ENCODE data around the gene ERBB4.

Gene ERBB4

DNA sequence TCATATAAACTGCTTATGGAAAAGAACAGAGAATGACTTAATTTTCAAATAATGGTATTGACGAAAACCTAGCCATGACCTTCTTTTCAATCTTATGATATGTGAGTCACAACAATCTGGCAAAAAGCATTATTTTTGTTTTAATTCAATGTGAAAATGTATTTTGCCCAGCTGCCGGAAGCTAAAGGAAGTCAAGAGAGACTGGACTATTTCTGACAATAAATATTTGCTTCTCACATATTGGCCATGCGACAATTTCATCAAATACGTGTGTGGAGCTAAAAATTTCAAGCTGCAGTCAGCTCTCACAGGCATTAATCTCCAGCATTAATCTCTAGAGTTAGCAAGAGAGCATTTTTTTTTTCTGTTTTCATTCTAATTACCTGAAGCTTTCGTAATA, 1101.2 kb downstream of the ERBB4 start:
- H3K4me3 ChIP-seq (ENCODE audit: low read length), result no peak overlapping the region
- peaks cover 2% of the 10 kb centered on the region; the same call in 1 of the 2 replicates for H3K4me1 ChIP-seq (ENCODE audit: control insufficient read depth, insufficient read depth, low read length)
- no peak for DNase-seq (ENCODE audit: low read depth, low spot score)
- H3K27me3 ChIP-seq (ENCODE audit: control insufficient read depth, insufficient read depth, low read length), result no peaks in the 10 kb centered on the region
- no peak overlapping the region for H3K27ac ChIP-seq (ENCODE audit: low read length)
- no peaks in the 10 kb centered on the region for H3K9me3 ChIP-seq (ENCODE audit: control insufficient read depth, insufficient read depth, low read length)
- no CpG with 5 or more reads among the region's 5 CpGs for WGBS (ENCODE audit: insufficient coverage, insufficient read length)
- H3K36me3 ChIP-seq (ENCODE audit: control insufficient read depth, insufficient read depth, low read length), result no peaks in the 10 kb centered on the region

DNA sequence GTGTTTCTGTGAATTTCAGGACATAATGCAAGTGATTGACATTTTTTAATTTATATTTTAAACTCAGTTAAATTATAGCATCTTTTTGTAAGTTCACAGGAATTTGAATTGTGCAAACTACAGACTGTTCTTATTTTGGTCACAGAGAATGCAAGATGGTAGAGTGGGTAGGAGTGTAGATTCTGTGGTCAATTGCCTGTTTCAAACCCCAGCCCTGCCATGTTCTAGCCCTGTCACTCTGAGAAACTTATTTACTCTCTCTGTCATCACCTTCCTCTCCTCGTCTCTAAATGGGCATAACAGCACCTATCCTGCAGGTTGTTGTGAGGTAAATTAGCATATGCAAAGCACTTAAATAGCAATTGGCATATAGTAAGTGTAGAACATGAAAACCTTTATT, 1102.4 kb downstream of the ERBB4 start:
- H3K9me3 ChIP-seq (ENCODE audit: control insufficient read depth, insufficient read depth, low read length), result no peaks in the 10 kb centered on the region
- no peak for DNase-seq (ENCODE audit: low read depth, low spot score)
- no peaks in the 10 kb centered on the region for H3K27me3 ChIP-seq (ENCODE audit: control insufficient read depth, insufficient read depth, low read length)
- no CpG with 5 or more reads among the region's 1 CpG for WGBS (ENCODE audit: insufficient coverage, insufficient read length)
- H3K36me3 ChIP-seq (ENCODE audit: control insufficient read depth, insufficient read depth, low read length), result no peaks in the 10 kb centered on the region
- H3K27ac ChIP-seq (ENCODE audit: low read length), result no peak overlapping the region
- H3K4me3 ChIP-seq (ENCODE audit: low read length), result no peak overlapping the region
- peaks cover 2% of the 10 kb centered on the region; the same call in 1 of the 2 replicates for H3K4me1 ChIP-seq (ENCODE audit: control insufficient read depth, insufficient read depth, low read length)

DNA sequence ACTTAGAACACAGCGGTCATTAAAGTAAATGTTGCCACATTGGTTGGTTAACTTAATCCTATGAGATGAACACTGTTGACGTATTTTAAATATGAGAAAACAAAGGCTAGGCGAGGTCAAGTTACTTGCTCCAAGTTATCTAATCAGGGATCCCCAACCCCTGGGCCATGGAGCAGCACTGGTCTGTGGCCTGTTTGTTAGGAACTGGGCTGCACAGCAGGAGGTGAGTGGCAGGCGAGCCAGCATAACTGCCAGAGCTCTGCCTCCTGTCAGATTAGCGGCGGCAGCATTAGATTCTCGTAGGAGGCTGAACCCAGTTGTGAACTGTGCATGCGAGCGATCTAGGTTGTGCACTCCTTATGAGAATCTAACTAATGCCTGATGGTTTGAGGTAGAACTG, 1103.3 kb downstream of the ERBB4 start:
- Histone ChIP-seq H3K27ac (ENCODE audit: low read length) (no peak overlapping the region), H3K4me1 (ENCODE audit: control insufficient read depth, insufficient read depth, low read length) (no peaks in the 10 kb centered on the region), H3K4me3 (ENCODE audit: low read length) (no peak overlapping the region), H3K27me3 (ENCODE audit: control insufficient read depth, insufficient read depth, low read length) (no peaks in the 10 kb centered on the region), H3K9me3 (ENCODE audit: control insufficient read depth, insufficient read depth, low read length) (no peaks in the 10 kb centered on the region), H3K36me3 (ENCODE audit: control insufficient read depth, insufficient read depth, low read length) (no peaks in the 10 kb centered on the region)
- WGBS (ENCODE audit: insufficient coverage, insufficient read length), result no CpG with 5 or more reads among the region's 9 CpGs
- no peak for DNase-seq (ENCODE audit: low read depth, low spot score)

DNA sequence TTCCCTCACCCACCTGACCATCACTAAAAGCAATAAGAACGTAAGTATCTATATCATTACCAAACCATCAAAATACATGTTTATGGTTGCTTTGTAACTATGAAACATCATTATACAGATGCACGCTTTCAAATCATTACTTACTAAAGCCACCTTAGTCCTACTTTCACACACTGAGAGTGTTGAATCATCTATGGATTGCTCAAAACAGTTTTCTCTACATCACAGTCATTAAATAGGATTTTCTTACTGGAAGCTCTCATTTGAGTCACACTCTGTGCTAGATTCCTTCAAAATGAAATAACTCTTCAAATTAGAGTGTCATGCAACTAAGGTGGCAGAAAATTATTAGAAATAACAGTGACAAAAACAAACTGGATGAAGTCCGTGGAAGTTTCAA, 1103.8 kb downstream of the ERBB4 start:
- H3K36me3 ChIP-seq (ENCODE audit: control insufficient read depth, insufficient read depth, low read length), result no peaks in the 10 kb centered on the region
- H3K4me1 ChIP-seq (ENCODE audit: control insufficient read depth, insufficient read depth, low read length), result no peaks in the 10 kb centered on the region
- no peaks in the 10 kb centered on the region for H3K27me3 ChIP-seq (ENCODE audit: control insufficient read depth, insufficient read depth, low read length)
- H3K9me3 ChIP-seq (ENCODE audit: control insufficient read depth, insufficient read depth, low read length), result no peaks in the 10 kb centered on the region
- no peak overlapping the region for H3K27ac ChIP-seq (ENCODE audit: low read length)
- H3K4me3 ChIP-seq (ENCODE audit: low read length), result no peak overlapping the region
- no peak for DNase-seq (ENCODE audit: low read depth, low spot score)
- no CpG with 5 or more reads among the region's 3 CpGs for WGBS (ENCODE audit: insufficient coverage, insufficient read length)

GRCh38 chr2:211429256-211429920, 1109.2 kb downstream of the ERBB4 start:
- WGBS (ENCODE audit: insufficient coverage, insufficient read length), result no CpG with 5 or more reads among the region's 3 CpGs
- no peak for DNase-seq (ENCODE audit: low read depth, low spot score)
- Histone ChIP-seq H3K36me3 (ENCODE audit: control insufficient read depth, insufficient read depth, low read length) (no peaks in the 10 kb centered on the region), H3K4me1 (ENCODE audit: control insufficient read depth, insufficient read depth, low read length) (no peaks in the 10 kb centered on the region), H3K4me3 (ENCODE audit: low read length) (no peak overlapping the region), H3K27ac (ENCODE audit: low read length) (no peak overlapping the region), H3K9me3 (ENCODE audit: control insufficient read depth, insufficient read depth, low read length) (no peaks in the 10 kb centered on the region), H3K27me3 (ENCODE audit: control insufficient read depth, insufficient read depth, low read length) (no peaks in the 10 kb centered on the region)

DNA sequence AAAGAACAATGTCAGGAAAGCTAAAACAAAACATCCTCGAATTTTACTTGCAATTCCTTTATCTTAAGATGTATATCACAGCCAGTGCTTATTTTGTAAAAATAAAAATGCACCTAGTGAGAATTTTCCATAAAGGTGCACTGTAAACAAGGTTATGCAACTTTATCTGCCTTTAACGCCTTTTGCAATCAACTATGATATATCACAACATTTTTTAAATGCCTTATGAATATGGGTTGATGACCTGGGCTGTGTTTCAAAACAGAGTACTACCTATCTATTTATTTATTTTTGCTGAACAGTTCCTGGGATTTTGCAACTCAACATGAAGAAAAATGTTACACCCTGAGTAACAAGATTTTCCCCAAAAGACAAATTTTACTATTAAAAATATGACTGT, 1112.4 kb downstream of the ERBB4 start:
- H3K36me3 ChIP-seq (ENCODE audit: control insufficient read depth, insufficient read depth, low read length), result no peaks in the 10 kb centered on the region
- H3K4me3 ChIP-seq (ENCODE audit: low read length), result no peak overlapping the region
- H3K27ac ChIP-seq (ENCODE audit: low read length), result no peak overlapping the region
- no peaks in the 10 kb centered on the region for H3K4me1 ChIP-seq (ENCODE audit: control insufficient read depth, insufficient read depth, low read length)
- no peaks in the 10 kb centered on the region for H3K9me3 ChIP-seq (ENCODE audit: control insufficient read depth, insufficient read depth, low read length)
- DNase-seq (ENCODE audit: low read depth, low spot score), result no peak
- WGBS (ENCODE audit: insufficient coverage, insufficient read length), result no CpG with 5 or more reads among the region's 2 CpGs
- H3K27me3 ChIP-seq (ENCODE audit: control insufficient read depth, insufficient read depth, low read length), result no peaks in the 10 kb centered on the region

- Histone ChIP-seq H3K4me1 (ENCODE audit: control insufficient read depth, insufficient read depth, low read length) (no peaks in the 10 kb centered on the region), H3K27me3 (ENCODE audit: control insufficient read depth, insufficient read depth, low read length) (no peaks in the 10 kb centered on the region), H3K36me3 (ENCODE audit: control insufficient read depth, insufficient read depth, low read length) (no peaks in the 10 kb centered on the region), H3K9me3 (ENCODE audit: control insufficient read depth, insufficient read depth, low read length) (no peaks in the 10 kb centered on the region), H3K4me3 (ENCODE audit: low read length) (no peak overlapping the region), H3K27ac (ENCODE audit: low read length) (no peak overlapping the region)
- no CpG with 5 or more reads among the region's 2 CpGs for WGBS (ENCODE audit: insufficient coverage, insufficient read length)
- no peak for DNase-seq (ENCODE audit: low read depth, low spot score)
These were observed 1115.6 kb downstream of the ERBB4 start for GRCh38 chr2:211423018-211423417.

DNA sequence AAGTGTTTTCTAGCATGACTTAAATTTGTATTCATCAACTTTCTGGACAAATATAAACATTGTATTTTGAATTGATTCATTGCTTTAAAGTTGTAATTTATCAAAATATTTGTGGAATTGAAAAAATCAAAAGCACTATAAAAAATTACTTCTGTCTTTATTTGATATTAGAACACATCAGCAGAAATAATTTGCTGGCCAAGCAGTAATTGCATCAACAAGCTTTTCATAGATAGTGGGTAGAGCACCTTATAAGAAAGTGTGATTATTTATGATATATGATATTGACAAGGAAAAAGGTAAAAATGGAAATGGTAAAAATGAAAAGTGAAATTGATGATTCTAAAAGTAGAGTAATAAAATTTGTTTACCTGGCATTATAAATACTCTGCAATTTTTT, 1121.1 kb downstream of the ERBB4 start:
- Histone ChIP-seq H3K36me3 (ENCODE audit: control insufficient read depth, insufficient read depth, low read length) (no peaks in the 10 kb centered on the region), H3K4me3 (ENCODE audit: low read length) (no peak overlapping the region), H3K27me3 (ENCODE audit: control insufficient read depth, insufficient read depth, low read length) (no peaks in the 10 kb centered on the region), H3K27ac (ENCODE audit: low read length) (no peak overlapping the region), H3K4me1 (ENCODE audit: control insufficient read depth, insufficient read depth, low read length) (no peaks in the 10 kb centered on the region), H3K9me3 (ENCODE audit: control insufficient read depth, insufficient read depth, low read length) (no peaks in the 10 kb centered on the region)
- DNase-seq (ENCODE audit: low read depth, low spot score), result no peak

- no peak for DNase-seq (ENCODE audit: low read depth, low spot score)
- Histone ChIP-seq H3K27me3 (ENCODE audit: control insufficient read depth, insufficient read depth, low read length) (no peaks in the 10 kb centered on the region), H3K9me3 (ENCODE audit: control insufficient read depth, insufficient read depth, low read length) (no peaks in the 10 kb centered on the region), H3K4me1 (ENCODE audit: control insufficient read depth, insufficient read depth, low read length) (no peaks in the 10 kb centered on the region), H3K27ac (ENCODE audit: low read length) (no peak overlapping the region), H3K4me3 (ENCODE audit: low read length) (no peak overlapping the region), H3K36me3 (ENCODE audit: control insufficient read depth, insufficient read depth, low read length) (no peaks in the 10 kb centered on the region)
- no CpG with 5 or more reads among the region's 2 CpGs for WGBS (ENCODE audit: insufficient coverage, insufficient read length)
These were observed 1122.2 kb downstream of the ERBB4 start for GRCh38 chr2:211416373-211416772.

DNA sequence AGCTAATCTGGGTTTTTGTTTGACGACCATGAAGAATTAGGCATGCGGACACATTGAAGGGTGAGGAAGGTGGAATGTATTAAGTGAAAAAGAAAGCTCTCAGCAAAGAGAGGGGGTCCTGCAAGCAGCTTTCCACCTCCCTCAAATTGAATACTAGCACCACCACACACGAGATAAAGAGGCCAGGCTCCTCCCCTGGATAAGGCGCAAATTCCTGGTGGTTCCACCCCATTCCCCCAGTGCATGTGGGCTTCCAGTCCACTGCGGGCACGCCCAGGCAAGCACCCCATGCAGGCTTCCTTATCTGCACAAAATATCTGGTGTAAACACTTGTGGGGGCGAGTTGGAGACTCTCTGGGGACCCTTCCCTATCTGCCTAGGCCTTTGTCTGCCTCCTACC, 1124.9 kb downstream of the ERBB4 start:
- Histone ChIP-seq H3K9me3 (ENCODE audit: control insufficient read depth, insufficient read depth, low read length) (no peaks in the 10 kb centered on the region), H3K4me1 (ENCODE audit: control insufficient read depth, insufficient read depth, low read length) (no peaks in the 10 kb centered on the region), H3K27me3 (ENCODE audit: control insufficient read depth, insufficient read depth, low read length) (no peaks in the 10 kb centered on the region), H3K4me3 (ENCODE audit: low read length) (no peak overlapping the region), H3K36me3 (ENCODE audit: control insufficient read depth, insufficient read depth, low read length) (no peaks in the 10 kb centered on the region), H3K27ac (ENCODE audit: low read length) (no peak overlapping the region)
- DNase-seq (ENCODE audit: low read depth, low spot score), result no peak
- no CpG with 5 or more reads among the region's 7 CpGs for WGBS (ENCODE audit: insufficient coverage, insufficient read length)

DNA sequence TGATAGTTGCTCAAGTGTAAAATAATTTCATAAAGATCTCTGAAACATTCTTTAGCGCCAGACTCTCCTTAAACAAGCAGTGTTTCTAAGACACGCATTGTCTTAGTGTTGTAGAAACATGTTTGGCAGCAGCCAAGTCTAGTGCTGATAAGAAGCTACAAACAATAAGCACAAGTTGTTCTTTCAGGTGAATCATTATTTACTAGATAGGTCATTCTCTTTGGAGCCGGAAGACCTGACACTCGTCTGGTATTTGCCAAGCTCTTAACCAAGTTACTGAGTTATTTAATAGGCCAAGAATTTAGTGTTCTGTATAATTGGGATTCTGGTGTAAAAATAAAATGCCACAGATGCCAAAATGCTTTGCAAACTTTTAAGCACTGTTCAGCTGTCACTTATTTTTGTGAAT, 1130.1 kb downstream of the ERBB4 start:
- no peak for DNase-seq (ENCODE audit: low read depth, low spot score)
- Histone ChIP-seq H3K27ac (ENCODE audit: low read length) (no peak overlapping the region), H3K4me1 (ENCODE audit: control insufficient read depth, insufficient read depth, low read length) (no peaks in the 10 kb centered on the region), H3K4me3 (ENCODE audit: low read length) (no peak overlapping the region), H3K9me3 (ENCODE audit: control insufficient read depth, insufficient read depth, low read length) (no peaks in the 10 kb centered on the region), H3K36me3 (ENCODE audit: control insufficient read depth, insufficient read depth, low read length) (no peaks in the 10 kb centered on the region), H3K27me3 (ENCODE audit: control insufficient read depth, insufficient read depth, low read length) (no peaks in the 10 kb centered on the region)
- no CpG with 5 or more reads among the region's 4 CpGs for WGBS (ENCODE audit: insufficient coverage, insufficient read length)
